AG09309 (cell line): Measurements from ENCODE around the gene MYO1B.

Experiments used
- DNase-seq: peaks from one replicate; pipeline ENCODE4 v3.0.0-alpha.2; 2010; ENCODE audit warnings: low read depth
- H3K4me3 ChIP-seq: 2 replicates; pipeline ENCODE4 v1.5.1; 2011; ENCODE audit warnings: mild to moderate bottlenecking, low read depth, low read length, moderate library complexity; ENCODE audit not compliant: control insufficient read depth
- CTCF ChIP-seq: IDR thresholded peaks from 2 replicates; pipeline ENCODE4 v1.5.1; 2011; ENCODE audit warnings: mild to moderate bottlenecking, low read depth, low read length, inconsistent platforms; ENCODE audit not compliant: insufficient read depth, control insufficient read depth; ENCODE audit errors: missing control alignments

MYO1B gene

GRCh38 chr2:191312662-191313061, 67.5 kb downstream of the MYO1B start:
- no peak overlapping the region for H3K4me3 ChIP-seq
- TF ChIP-seq CTCF, result no peak
- no peak for DNase-seq

DNA sequence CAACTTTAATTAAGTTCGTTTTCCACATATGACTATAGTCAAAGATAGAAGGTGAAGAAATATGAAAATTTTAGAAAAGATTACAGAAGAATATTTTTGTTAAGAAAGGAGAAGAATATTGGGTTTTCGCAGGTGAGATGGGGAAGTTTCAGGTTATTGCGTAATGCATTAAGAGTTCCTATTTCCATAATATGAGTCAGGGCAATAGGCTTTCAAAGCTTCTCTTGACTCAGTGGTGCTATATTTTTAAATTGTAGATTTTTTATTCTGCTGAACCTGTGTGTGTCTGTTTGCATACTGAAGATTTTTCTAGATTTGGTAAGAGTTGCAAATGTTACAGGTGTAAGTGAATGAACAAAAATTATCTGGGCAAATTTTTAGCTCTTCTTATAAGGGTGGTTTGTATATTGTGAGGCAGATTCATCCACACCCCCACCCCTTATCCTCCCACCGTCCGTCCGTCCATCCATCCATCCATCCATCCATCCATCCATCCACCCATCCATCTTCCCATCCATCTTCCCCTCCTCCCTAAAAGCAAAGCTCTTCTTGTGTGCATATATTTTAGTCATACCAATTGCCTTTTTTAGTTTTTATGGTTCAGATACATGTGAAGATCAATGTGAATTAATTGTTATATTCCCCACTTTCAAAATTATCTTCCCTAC, 69.6 kb downstream of the MYO1B start:
- no peak for DNase-seq

GRCh38 chr2:191315365-191315752, 70.2 kb downstream of the MYO1B start:
- H3K4me3 ChIP-seq, result no peak overlapping the region
- TF ChIP-seq CTCF, result no peak
- no peak for DNase-seq

More for the DNA sequence above, 69.6 kb downstream of the MYO1B start:
- no peak overlapping the region for H3K4me3 ChIP-seq
- TF ChIP-seq CTCF, result no peak

DNA sequence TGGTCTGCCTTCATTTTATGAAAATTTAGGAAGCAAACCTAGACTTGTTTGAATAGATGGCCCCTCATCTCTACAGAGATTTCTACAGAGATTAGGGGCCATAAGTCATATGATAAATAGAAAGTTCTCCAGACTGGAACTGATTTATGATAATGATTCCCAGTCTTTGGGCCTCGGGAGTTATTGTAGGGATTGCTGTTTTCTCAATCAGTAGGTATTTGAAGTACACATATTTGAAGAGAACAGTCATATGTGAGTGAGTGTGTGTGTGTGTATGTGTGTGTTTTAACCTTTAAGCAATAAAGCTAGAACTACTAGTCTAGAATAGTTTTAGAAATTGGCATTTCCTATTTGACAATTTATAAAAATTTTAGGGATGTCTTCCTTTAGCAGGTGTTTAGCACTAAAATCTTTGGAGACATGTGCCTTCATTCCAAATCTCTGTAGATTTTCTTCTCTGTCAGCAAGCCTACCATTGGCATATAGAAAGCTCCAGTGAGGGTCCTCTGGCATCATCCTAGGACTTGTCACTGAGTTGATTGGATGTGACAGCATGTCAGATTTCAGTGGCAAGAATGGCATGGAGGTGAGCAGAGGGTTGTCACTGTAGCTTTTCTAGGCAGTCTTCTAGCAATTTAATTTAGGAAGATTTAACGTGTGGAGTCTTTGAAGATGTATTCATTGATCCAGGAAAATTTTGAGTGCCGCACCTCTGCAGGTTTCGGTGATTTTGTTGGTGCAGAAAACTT, 71.2 kb downstream of the MYO1B start:
- no peak overlapping the region for H3K4me3 ChIP-seq
- TF ChIP-seq CTCF, result no peak
- no peak for DNase-seq

DNA sequence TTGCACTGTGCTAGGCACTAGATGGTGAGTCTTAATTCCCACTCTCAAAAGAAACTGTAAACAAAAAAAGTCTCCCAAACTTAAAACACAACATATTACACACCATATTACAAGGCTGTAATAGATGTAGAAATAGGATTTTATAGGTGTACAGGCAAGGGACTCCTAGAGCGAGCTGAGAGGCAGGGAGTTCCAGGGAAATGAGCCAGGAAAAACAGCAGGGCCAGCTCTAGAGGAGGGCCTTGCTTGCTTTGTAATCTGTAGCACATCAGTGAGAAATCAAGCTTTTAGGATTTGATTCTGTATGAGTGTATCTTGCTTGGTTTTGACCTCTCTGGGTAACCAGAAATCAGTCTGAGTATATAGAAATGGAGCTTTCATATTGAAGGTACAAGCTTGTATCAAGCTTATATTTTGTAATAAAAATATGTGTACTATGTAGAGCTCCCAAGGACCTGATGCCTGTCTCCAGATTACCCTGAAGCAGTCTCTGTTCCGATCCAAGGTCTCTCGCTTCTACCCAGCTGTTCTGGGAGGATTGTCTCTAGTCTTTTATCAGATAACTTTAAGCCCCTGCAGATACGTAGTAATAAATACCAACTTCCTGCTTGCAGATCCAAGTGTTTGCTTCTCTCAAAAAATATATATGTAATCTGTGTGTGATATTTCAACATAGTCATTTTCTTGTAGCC, 73.0 kb downstream of the MYO1B start:
- no peak for TF ChIP-seq CTCF
- H3K4me3 ChIP-seq, result no peak overlapping the region
- no peak for DNase-seq

- no peak for DNase-seq
- no peak overlapping the region for H3K4me3 ChIP-seq
- no peak for TF ChIP-seq CTCF
These were observed 73.5 kb downstream of the MYO1B start for GRCh38 chr2:191318729-191319078.
